GM19025 (cell line): ENCODE results near the gene LDB1.

Source experiments
- ATAC-seq: cut with Tn5 transposase; IDR thresholded peaks from one replicate; pipeline ENCODE4 v1.9.1; 2021; ENCODE audit warnings: mild to moderate bottlenecking, low read depth, moderate library complexity; ENCODE audit not compliant: unreplicated experiment

LDB1 gene, protein sequence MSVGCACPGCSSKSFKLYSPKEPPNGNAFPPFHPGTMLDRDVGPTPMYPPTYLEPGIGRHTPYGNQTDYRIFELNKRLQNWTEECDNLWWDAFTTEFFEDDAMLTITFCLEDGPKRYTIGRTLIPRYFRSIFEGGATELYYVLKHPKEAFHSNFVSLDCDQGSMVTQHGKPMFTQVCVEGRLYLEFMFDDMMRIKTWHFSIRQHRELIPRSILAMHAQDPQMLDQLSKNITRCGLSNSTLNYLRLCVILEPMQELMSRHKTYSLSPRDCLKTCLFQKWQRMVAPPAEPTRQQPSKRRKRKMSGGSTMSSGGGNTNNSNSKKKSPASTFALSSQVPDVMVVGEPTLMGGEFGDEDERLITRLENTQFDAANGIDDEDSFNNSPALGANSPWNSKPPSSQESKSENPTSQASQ

DNA sequence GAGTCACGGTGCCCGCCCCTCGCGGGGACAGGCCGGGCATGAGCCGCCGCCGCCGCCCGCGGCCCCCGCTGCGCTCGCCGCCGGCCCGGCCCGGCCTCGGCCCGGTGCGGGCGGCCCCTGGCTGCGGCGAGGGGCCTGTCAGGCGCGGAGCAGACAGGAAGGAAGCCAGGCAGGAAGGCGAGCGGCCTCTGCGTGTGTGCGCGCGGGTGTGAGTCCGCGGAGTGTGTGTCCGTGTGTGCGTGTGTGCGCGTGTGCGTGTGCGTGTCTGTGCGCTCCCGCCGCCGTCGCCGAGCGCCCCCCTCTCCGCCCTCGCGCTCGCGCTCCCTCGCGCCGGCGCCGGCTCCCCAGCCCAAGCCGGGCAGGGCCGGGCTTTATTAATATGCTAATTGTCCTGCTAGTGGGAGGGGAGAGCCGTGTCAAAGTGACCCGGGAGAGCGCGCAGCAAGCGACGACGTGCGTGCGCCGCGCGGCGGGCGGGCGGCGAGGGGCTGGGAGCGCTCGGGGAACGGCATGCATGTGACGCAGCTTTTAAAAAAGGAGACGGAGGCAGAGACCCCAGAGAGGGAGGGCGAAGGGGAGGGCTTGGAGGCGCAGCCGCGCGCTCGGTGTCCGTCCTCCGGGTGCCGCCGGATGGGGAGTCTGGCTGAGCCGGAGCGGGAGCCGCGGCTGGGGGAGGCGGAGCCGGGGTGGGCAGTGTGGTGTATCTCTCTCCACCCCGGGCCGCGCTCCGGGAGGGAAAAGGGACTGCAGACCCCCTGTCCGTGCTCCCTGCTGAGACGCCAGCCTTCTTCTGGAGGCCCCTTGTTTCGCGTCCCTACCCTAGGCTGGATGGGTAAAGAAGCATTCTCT lies at the start of gene LDB1:
LDB1 (minus strand) TSS at position 227 of the 849 bp plus-strand sequence. CDS start 258 bp downstream, outside the sequence.
- peak; percentile 76 for ATAC-seq

DNA sequence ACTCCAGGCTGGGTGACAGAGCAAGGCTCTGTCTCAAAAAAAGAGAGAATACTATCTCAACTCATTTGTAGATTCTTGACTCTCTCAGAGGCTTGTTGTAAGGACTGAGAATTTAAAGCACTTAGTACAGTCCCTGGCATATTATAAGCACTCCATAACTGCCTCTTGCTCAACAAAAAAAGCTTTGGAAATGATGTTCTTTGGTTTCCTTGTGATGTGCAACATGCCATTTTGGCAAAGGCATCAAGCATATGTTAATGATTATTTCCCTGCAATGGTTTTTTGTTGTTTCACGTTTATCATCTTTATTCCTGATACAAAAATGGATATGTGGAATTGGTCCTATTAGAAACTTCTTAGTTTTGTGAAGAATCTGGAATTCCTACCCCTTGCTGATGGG lies 47.7 kb upstream of the LDB1 start:
- no peak for ATAC-seq

DNA sequence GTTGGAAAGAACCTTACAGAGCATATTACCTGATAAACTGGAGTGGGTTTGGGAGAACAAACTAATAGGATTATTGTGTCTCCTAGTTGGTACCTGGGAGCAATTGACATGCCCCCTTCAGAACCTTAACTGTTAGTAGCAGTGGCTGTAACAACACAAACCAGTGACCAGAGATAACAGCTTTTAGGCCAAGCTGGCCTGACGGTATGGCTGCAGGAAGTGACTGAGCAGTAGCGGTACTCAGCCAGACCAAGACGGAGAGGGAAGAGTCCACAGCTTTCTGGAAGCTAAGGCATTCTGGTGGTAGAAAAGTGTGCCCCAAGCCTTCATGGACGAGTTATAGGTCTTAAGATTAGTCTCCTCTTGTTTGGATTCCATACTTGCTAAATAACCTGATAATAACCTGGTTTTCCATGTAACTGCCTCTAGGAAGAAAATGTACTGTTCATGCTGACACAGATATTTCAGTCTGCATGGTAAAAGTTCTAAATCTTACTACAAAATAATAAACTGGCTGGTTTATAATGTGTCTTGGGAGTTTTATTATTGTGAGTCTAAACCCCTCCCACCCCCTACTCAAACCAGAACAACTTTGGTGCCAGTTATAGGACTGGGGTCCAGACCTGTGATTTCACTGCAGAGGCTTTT lies 43.3 kb upstream of the LDB1 start:
- ATAC-seq = no peak

DNA sequence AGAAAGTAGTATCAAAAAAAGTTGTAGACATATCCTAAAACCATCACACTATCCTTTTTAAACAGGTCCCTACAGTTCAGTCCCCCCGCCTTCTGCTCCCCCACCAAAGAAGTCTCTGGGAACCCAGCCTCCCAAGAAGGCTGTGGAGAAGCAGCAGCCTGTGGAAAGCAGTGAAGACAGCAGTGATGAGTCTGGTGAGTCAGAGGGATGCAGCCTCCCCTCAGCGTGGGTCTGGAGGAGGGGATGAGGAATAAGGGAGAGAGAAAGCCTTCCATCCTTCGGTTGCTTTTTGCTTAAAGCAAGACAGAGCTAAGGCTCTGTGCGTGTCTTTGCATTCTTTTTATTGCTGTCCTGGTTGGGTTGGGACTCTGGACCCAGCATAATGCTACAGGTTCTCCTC lies 39.7 kb upstream of the LDB1 start:
- no peak for ATAC-seq

DNA sequence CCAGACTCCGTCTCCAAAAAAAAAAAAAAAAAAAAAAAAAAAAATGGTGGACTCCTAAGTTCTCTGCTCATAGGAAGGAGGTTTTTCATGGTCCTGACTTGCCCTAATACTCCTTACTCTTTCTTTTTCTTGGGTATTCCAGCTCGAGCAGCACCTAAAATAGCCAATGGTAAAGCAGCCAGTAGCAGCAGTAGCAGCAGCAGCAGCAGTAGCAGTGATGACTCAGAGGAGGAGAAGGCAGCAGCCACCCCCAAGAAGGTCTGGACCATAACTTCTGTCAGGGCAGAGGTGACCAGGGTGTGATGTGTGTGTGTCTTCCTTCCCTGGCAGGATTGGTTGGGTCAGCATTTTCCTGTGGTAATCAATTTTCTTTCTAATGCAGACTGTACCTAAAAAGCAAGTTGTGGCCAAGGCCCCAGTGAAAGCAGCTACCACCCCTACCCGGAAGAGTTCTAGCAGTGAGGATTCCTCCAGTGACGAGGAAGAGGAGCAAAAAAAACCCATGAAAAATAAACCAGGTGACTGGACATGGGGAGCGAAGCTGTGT lies 39.0 kb upstream of the LDB1 start:
- ATAC-seq = no peak

DNA sequence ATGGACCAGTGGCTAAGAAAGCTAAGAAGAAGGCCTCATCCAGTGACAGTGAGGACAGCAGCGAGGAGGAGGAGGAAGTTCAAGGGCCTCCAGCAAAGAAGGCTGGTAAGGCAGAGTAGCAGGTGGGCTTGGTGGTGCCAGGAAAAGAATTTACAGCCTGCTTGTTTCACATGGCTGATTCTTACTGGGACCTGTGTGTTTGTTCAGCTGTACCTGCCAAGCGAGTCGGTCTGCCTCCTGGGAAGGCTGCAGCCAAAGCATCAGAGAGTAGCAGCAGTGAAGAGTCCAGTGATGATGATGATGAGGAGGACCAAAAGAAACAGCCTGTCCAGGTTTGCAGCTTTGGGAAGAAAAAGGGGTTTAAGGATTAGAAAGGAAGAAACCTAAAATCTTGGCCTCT lies 37.1 kb upstream of the LDB1 start:
- no peak for ATAC-seq

DNA sequence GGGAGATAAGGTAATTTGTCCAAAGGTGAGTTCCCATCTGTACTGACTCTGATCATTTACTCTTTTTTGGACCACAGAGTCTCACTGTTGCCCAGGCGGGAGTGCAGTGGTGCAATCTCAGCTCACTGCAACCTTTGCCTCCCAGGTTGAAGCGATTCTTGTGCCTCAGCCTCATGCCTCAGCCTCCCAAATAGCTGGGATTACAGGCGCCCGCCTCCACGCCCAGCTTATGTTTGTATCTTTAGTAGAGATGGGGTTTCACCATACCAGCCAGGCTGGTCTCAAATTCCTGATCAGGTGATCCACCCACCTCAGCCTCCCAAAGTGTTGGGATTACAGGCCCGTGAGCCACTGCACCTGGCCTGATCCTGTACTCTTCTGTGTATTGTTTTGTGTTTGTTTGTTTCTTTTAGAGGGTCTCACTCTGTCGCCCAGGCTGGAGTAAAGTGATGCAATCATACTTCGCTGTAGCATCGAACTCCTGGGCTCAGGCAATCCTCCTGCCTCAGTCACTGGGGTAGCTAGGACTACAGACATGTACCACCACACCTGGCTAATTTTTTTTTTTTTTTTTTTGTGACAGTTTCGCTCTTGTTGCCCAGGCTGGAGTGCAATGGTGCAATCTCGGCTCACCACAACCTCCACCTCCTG lies 34.4 kb upstream of the LDB1 start:
- ATAC-seq = no peak

DNA sequence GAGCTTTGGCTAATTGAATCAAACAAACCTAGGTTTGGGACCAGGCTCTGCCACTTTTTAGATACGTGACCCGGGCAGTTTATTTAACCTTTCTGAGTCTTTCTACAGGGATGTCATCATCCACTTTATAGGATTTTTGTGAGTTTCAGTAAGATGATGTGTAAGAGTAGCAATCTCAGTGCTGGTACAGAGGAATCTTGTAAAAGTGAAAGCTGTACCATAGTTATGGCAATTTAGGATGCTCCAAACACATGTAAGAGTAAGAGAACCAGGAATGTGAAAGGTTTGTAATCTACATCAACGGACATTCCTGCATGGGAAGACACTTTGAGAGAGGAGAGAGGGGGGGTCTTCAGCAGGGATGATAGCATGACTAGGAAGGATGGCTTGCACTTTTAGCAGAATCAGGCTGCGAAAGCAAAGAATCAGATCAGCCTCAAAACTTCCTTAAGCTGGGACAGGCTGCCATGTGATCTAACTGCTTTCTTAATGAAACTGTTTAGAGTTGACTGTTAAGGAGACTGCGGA lies 33.0 kb upstream of the LDB1 start:
- no peak for ATAC-seq

DNA sequence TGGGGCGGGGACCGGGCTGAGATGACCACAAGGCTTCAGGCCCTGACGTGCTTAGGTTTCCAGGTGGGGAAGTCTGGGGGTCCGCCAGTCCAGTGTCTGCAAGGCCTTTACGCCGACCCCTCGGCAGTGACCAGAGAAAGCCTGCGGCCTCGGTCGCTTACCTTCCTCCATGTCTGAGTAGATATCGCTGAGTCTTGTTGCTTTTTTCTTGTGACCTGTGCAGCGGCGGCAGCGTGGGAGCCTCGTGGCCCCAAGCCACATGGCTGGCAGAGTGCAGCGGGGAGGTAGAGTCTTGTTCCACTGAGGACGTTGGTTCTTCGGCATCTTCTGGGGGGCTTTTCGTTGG lies 32.4 kb upstream of the LDB1 start:
- ATAC-seq = peak; percentile 13

DNA sequence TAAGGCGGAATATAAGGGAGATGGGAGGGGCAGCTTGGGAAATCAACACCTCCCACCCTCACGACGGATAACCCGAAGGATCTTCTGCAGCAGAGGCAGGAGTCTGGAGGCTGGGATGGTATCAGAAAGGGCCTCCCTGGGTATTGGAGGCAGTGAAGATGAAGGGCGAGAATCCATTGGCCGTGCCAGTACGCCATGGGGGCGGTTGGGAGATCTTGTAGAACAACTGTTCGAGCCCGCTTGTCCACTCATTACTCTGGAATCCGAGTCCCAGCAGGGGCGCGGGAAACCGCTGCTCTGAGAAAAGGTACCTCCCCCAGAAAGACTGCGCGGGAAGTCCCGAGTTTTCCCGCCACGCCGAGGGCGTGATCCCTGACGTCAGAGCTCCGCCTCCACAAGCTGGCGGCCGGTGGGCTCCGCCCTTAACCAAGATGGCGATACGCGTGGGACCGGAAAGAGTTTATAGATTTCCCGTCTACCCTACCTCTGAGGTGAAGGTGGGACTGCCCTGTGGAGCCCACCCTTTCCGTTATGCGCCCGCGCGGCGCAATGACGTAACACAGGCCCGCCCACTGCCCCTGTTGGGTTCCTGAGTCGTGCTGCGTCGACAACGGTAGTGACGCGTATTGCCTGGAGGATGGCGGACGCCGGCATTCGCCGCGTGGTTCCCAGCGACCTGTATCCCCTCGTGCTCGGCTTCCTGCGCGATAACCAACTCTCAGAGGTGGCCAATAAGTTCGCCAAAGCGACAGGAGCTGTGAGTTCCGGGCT lies 31.8 kb upstream of the LDB1 start, which contains the start of gene NOLC1:
NOLC1 (plus strand) TSS at position 616 of the 771 bp plus-strand sequence; CDS start at position 638, 22 bp downstream.
- ATAC-seq = peak; percentile 91

DNA sequence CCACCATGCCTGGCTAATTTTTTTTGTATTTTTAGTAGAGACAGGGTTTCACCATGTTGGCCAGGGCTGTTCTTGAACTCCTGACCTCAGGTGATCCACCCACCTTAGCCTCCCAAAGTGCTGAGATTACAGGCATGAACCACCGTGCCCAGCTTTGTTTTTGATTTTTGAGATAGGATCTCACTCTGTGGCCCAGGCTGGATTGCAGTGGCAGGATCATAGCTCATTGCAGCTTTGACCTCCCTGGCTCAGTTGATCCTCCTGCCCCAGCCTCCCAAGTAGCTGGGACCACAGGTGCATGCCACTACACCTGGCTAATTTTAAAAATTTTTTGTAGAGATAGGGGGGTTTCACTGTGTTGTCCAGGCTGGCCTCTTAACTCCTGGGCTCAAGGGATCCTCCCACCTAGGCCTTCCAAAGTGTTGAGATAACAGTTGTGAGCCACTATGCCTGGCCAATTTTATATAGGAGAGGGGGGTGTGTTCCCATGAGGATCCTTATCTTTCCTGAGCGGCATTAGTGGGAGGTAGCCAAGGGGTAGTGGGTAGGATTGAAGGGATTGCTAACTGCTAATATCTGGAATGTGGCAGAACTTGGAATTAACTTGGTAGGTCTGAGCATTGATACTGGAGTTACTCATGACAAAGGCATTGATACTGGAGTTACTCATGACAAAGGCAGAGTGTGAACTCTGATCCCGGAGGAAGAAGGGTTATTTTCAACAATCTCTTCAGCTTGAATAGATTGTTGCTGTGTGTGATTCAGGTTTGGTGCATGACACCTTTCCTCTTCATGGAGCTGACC lies 31.0 kb upstream of the LDB1 start:
- no peak for ATAC-seq

DNA sequence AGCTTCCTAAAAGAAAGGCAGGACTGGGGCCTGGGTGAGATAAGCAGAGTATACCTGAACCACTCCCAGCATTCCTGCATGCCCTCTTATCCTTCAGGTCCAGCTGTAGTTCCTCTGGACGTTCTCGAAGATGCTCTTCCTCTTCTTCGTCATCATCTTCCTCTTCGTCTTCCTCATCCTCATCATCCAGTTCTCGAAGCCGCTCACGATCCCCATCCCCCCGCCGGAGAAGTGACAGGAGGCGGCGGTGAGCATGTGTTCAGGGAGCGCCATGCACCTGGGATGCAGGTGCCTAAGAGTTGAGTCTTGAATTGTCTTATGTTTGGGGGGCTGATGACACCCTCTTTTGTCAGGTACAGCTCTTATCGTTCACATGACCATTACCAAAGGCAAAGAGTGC lies 28.1 kb upstream of the LDB1 start:
- no peak for ATAC-seq

DNA sequence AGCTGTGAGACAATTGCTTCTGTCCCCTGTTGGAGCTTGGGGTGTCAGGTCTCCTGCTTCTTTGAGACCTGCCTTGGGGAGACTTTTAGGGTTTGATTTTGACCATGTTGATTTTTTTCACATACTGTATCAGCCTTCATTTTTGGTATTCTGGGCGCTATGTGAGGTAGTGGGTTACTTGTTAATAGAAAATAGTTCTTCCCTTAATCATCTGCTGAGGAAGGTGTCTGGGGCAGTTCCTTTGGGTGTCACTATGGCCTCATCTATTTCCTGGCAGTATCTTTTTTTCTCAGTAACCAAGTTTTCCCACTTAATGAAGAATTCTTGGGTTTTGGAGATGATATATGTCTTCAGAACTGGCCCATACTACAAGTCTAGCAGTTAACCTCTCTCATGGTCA lies 27.4 kb upstream of the LDB1 start:
- no peak for ATAC-seq

DNA sequence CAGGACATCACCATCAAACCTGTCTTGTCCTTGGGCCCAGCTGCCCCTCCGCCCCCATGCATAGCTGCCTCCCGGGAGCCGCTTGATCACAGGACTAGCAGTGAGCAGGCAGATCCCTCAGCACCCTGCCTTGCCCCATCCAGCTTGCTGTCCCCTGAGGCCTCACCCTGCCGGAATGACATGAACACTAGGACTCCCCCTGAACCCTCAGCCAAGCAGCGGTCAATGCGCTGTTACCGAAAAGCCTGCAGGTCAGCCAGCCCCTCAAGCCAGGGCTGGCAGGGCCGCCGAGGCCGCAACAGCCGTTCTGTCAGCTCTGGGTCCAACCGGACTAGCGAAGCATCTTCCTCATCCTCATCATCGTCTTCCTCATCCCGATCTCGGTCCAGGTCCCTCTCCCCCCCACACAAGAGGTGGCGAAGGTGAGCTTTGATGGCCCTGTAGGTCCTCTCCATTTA lies 26.8 kb upstream of the LDB1 start:
- no peak for ATAC-seq

DNA sequence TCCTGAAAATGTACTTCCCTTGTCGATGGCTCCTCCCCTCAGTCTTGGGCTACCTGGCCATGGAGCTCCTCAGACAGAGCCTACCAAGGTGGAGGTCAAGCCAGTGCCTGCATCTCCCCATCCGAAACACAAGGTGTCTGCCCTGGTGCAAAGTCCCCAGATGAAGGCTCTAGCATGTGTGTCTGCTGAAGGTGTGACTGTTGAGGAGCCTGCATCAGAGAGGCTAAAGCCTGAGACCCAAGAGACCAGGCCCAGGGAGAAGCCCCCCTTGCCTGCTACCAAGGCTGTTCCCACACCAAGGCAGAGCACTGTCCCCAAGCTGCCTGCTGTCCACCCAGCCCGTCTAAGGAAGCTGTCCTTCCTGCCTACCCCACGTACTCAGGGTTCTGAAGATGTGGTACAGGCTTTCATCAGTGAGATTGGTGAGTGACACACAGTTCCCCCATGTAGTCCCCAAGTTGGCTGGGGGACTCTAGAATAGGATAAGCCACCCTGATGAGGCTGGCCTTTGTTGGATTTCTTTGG lies 21.5 kb upstream of the LDB1 start:
- ATAC-seq = no peak

DNA sequence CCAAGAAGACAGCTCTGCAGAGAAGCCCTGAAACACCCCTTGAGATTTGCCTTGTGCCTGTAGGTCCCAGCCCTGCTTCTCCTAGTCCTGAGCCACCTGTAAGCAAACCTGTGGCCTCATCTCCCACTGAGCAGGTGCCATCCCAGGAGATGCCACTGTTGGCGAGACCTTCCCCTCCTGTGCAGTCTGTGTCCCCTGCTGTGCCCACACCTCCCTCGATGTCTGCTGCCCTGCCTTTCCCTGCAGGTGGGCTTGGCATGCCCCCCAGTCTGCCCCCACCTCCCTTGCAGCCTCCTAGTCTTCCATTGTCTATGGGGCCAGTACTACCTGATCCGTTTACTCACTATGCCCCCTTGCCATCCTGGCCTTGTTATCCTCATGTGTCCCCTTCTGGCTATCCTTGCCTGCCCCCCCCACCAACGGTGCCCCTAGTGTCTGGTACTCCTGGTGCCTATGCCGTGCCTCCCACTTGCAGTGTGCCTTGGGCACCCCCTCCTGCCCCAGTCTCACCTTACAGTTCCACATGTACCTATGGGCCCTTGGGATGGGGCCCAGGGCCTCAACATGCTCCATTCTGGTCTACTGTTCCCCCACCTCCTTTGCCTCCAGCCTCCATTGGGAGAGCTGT lies 20.9 kb upstream of the LDB1 start:
- no peak for ATAC-seq

DNA sequence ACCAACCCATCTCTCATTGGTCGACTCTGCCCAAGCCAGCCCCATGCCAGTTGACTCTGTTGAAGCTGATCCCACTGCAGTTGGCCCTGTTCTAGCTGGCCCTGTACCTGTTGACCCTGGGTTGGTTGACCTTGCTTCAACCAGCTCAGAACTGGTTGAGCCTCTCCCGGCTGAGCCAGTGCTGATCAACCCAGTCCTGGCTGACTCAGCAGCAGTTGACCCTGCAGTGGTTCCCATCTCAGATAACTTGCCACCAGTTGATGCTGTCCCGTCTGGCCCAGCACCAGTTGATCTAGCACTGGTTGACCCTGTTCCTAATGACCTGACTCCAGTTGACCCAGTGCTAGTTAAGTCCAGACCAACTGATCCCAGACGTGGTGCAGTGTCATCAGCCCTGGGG lies 20.1 kb upstream of the LDB1 start:
- no peak for ATAC-seq
